K562 (cell line): Measurements from ENCODE around the gene RRBP1. TPM values are rescaled to one million over a fixed set of nuclear protein-coding genes. Genes with fewer than 3 reads are reported as not detected.

Experiments
- ATAC-seq: fragments of 200-7000 bp; cut with Tn5 transposase; 3 replicates; pipeline ENCODE4 v1.9.1; 2020; ENCODE audit warnings: moderate library complexity
- BruUV-seq: library from RNA; stranded (reverse); fragments of 400-500 nt; replicated peaks from 2 replicates; lab custom pipeline; 2021; lab: Mats Ljungman, UMichigan
- CTCF ChIA-PET: fragments of 300-600 bp; formaldehyde crosslinking; extraction: SDS; loops from one replicate; lab custom pipeline; 2021; ENCODE audit warnings: low intra/inter-chr PET ratio; lab: Yijun Ruan, JAX
- POLR2A ChIA-PET: fragments of 300-600, 350-650 bp; sonication (Branson Sonifier 250); formaldehyde crosslinking; extraction: SDS; loops from one replicate; lab custom pipeline; 2021; ENCODE audit warnings: antibody characterized with exemption, inconsistent platforms; lab: Yijun Ruan, JAX
- DNase-seq, 4 experiments: peaks; one replicate each; pipeline versions ENCODE4 v3.0.0 to v3.0.0-alpha.2; 2011 to 2018; ENCODE audit warnings: low spot score in 3 of 4, mixed read lengths in 3 of 4; ENCODE audit errors: extremely low read depth in 1 of 4
- FAIRE-seq: peaks from 2 replicates; lab custom pipeline; 2011; peaks lifted over from hg19 to GRCh38; lab: Jason Lieb, UNC
- H2AFZ ChIP-seq: 2 replicates; pipeline ENCODE4 v1.6.0; 2011; ENCODE audit warnings: low read depth, low read length, control low read depth, inconsistent platforms
- H3K27ac ChIP-seq: fragments of 200-600 bp; 3 replicates; pipeline ENCODE4 v1.8.0; 2011; ENCODE audit warnings: low read depth, mild to moderate bottlenecking, control low read depth, inconsistent platforms, low read length, moderate library complexity, mixed read lengths; ENCODE audit errors: extremely low read depth
- H3K27me3 ChIP-seq, 2 experiments: fragments of 300-600 bp in 1 of 2; 2 replicates in 1 of 2; 3 replicates in 1 of 2; pipeline versions ENCODE4 v1.6.0 to v1.8.0; 2011; ENCODE audit warnings: inconsistent platforms in 2 of 2, low read length in 2 of 2, mild to moderate bottlenecking in 1 of 2, mixed read lengths in 1 of 2, moderate library complexity in 1 of 2; ENCODE audit not compliant: control insufficient read depth in 2 of 2, insufficient read depth in 2 of 2
- H3K36me3 ChIP-seq: fragments of 300-600 bp; 3 replicates; pipeline ENCODE4 v1.8.0; 2011; ENCODE audit warnings: mild to moderate bottlenecking, low read length, inconsistent platforms; ENCODE audit not compliant: control insufficient read depth, insufficient read depth
- H3K4me1 ChIP-seq, 2 experiments: fragments of 200-600 bp in 1 of 2; replicated peaks in 1 of 2; 2 replicates in 1 of 2; 3 replicates in 1 of 2; pipeline versions ENCODE4 v1.5.1 to v1.8.0; 2011; ENCODE audit warnings: inconsistent platforms in 2 of 2, low read length in 2 of 2, mild to moderate bottlenecking in 1 of 2, mixed read lengths in 1 of 2, moderate library complexity in 1 of 2; ENCODE audit not compliant: control insufficient read depth in 2 of 2, insufficient read depth in 2 of 2
- H3K4me2 ChIP-seq: 2 replicates; pipeline ENCODE4 v1.6.1; 2011; ENCODE audit warnings: low read length, control low read depth, inconsistent platforms, mixed read lengths; ENCODE audit not compliant: insufficient read depth
- H3K4me3 ChIP-seq: fragments of 200-600 bp; sonication (generic), shearing (Covaris generic); 2 replicates; pipeline ENCODE4 v1.5.1; 2016; ENCODE audit warnings: control low read depth, inconsistent platforms
- H3K79me2 ChIP-seq: fragments of 200-600 bp; 3 replicates; pipeline ENCODE4 v1.8.0; 2011; ENCODE audit warnings: low read length, inconsistent platforms; ENCODE audit not compliant: control insufficient read depth, insufficient read depth
- H3K9ac ChIP-seq, 2 experiments: 2 replicates each; pipeline versions ENCODE4 v1.6.0 to v1.6.1; 2011; ENCODE audit warnings: low read depth in 2 of 2, low read length in 2 of 2, control low read depth in 1 of 2, inconsistent platforms in 1 of 2, mild to moderate bottlenecking in 1 of 2, mixed read lengths in 1 of 2; ENCODE audit not compliant: insufficient read depth in 1 of 2
- H3K9me1 ChIP-seq: one replicate; pipeline ENCODE4 v1.6.0; 2011; ENCODE audit warnings: inconsistent platforms, mild to moderate bottlenecking, low read length, moderate library complexity; ENCODE audit not compliant: control insufficient read depth, insufficient read depth
- H3K9me3 ChIP-seq: replicated peaks from 2 replicates; pipeline ENCODE4 v1.5.1; 2011; ENCODE audit warnings: low read depth, low read length, inconsistent platforms; ENCODE audit not compliant: control insufficient read depth, insufficient read depth
- H4K20me1 ChIP-seq: replicated peaks from 2 replicates; pipeline ENCODE4 v1.6.1; 2011; ENCODE audit warnings: low read length, inconsistent platforms, mixed read lengths; ENCODE audit not compliant: control insufficient read depth, insufficient read depth
- BRD4 ChIP-seq: fragments of 200-600 bp; sonication (generic); IDR thresholded peaks from 2 replicates; pipeline ENCODE4 v1.6.1; 2017; ENCODE audit warnings: inconsistent platforms
- DLX4 ChIP-seq: fragments of 250-450 bp; sonication (Bioruptor Pico); IDR thresholded peaks from 2 replicates; pipeline ENCODE4 v1.6.1; 2021; ENCODE audit warnings: mild to moderate bottlenecking
- ESRRA ChIP-seq: fragments of 450-650 bp; IDR thresholded peaks from 2 replicates; pipeline ENCODE4 v1.6.1; 2014; ENCODE audit warnings: low read depth, mild to moderate bottlenecking, moderate library complexity, borderline replicate concordance
- HNRNPUL1 ChIP-seq: fragments of 200-400 bp; formaldehyde crosslinking; IDR thresholded peaks from 2 replicates; pipeline ENCODE4 v1.6.1; 2017; ENCODE audit warnings: low read length
- PHB2 ChIP-seq: fragments of 450-650 bp; IDR thresholded peaks from 2 replicates; pipeline ENCODE4 v1.6.1; 2017; ENCODE audit warnings: low read depth
- XRCC3 ChIP-seq: fragments of 450-650 bp; IDR thresholded peaks from 2 replicates; pipeline ENCODE4 v1.6.1; 2017; ENCODE audit warnings: mild to moderate bottlenecking, moderate library complexity
- ZC3H11A ChIP-seq: IDR thresholded peaks from 2 replicates; pipeline ENCODE4 v1.6.1; 2012; ENCODE audit warnings: low read depth, low read length, improper control_type of control experiment
- ZNF644 ChIP-seq: fragments of 200-800 bp; sonication (Bioruptor generic); IDR thresholded peaks from 2 replicates; pipeline ENCODE4 v1.6.1; 2016; ENCODE audit warnings: low read depth, missing genetic modification characterization, missing compliant biosample characterization
- ZNF717 ChIP-seq: fragments of 250-450 bp; sonication (Bioruptor Pico); IDR thresholded peaks from 2 replicates; pipeline ENCODE4 v1.5.0; 2021
- WGBS: fragments of 100-300 bp; shearing (Covaris generic); methylation state at CpG from one replicate; pipeline ENCODE4 v1.1.6; 2016; ENCODE audit warnings: low coverage, mixed read lengths; ENCODE audit not compliant: insufficient coverage; ENCODE audit errors: missing lambda C conversion rate; 5-methylcytosine and 5-hydroxymethylcytosine counted together
- in situ Hi-C: fragments of 300-500 bp; cut with MboI; formaldehyde crosslinking; loops from 4 replicates; pipeline ENCODE4 v1.15.0; 2018; ENCODE audit warnings: inconsistent platforms, mixed read lengths
- intact Hi-C: fragments of 100-400 bp; cut with micrococcal nuclease; formaldehyde crosslinking; loops from 2 replicates; pipeline ENCODE4 v1.14.2; 2022
- polyA plus RNA-seq, 8 experiments: library from polyadenylated mRNA; depleted of rRNA in 4 of 8; stranded (reverse) in 5 of 8; unstranded in 3 of 8; fragments of >200 nt; fragmentation: Nextera tagmentation in 2 of 8; fragmentation: Illumina TruSeq in 1 of 8; extraction: Ambion mirVana in 2 of 8; extraction: Trizol in 1 of 8; gene quantifications; 2 replicates each; pipeline versions ENCODE4 v1.2.1 to v1.2.3, GENCODE V29; 2011 to 2014; ENCODE audit warnings: inconsistent platforms in 1 of 8, missing spikeins in 1 of 8
- total RNA-seq, 7 experiments: library from RNA; depleted of rRNA in 6 of 7; stranded (reverse); fragments of >200 nt in 6 of 7; fragmentation: Illumina TruSeq in 2 of 7; extraction: Trizol in 2 of 7; gene quantifications; 2 replicates each; pipeline versions ENCODE4 v1.2.1 to v1.2.3, GENCODE V29; 2011 to 2021; ENCODE audit warnings: low replicate concordance in 1 of 7
- TF ChIP-seq, protein P1 (sequence below): fragments of 450-650 bp; formaldehyde crosslinking; conservative IDR thresholded peaks from 2 replicates; pipeline ENCODE4 v1.4.0; 2022; ENCODE audit warnings: mild to moderate bottlenecking, missing genetic modification characterization
- TF ChIP-seq, protein P2 (sequence below): sonication (generic); formaldehyde crosslinking; IDR thresholded peaks from 2 replicates; pipeline ENCODE4 v1.4.0; 2020; ENCODE audit warnings: mild to moderate bottlenecking, missing genetic modification reagents
- TF ChIP-seq, protein P3 (sequence below), 2 experiments: fragments of 450-650 bp; conservative IDR thresholded peaks; 2 replicates each; pipeline ENCODE4 v1.6.1; 2017; ENCODE audit warnings: mild to moderate bottlenecking in 2 of 2, moderate library complexity in 2 of 2

Gene RRBP1
- total and polyA plus RNA-seq, 9 of the 15 experiments (the other 6 are each of a cell fraction or from before 2014, with no cell fraction given): 0.84 to 32.0 (median 17.6) TPM

DNA sequence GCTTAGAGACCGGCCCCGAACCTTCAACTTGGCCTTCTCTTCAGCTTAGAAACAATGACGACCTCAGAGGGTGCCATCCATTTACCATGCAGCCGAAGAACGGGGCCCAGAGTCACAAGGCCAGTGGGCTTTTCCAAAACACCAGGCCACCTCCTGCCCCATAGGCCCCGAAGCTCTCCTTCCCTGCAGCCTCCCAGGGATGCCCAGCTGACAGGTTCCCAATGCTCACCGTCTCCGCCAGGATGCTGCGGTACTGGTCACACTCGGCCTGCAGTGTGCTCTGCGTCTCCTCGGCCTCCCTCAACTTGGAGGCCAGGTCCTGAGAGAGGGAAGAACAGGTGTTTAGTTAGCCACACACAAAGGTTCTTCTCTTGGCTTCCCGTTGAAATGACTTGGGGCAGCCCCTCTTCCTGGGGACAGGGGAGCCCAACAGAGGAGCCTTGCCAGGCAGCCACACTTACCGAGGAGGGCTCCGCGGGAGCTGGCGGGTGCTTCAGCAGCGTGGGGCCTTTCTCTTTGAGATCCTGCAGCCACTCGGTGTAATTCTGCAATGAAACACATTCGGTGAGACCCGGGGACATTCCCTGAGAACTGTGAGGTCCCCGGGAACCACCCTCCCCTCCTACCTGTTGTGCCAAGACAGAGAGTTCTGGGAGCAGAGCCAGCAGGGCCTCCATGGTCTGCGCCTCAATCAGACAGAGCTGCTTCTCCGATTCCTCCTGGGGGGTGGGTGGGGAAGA lies 60.6 kb downstream of the RRBP1 start:
- no peaks in the 10 kb centered on the region; a peak in 1 of 5 replicates for H3K4me1 ChIP-seq
- CTCF ChIA-PET: no interaction called here

More for the DNA sequence above, 60.6 kb downstream of the RRBP1 start:
- ATAC-seq (no peak), DNase-seq (no peak)
- no peak overlapping the region for H3K4me3 ChIP-seq
- in situ Hi-C loops: no loop called here
- BruUV-seq: no TSS peak
- H3K79me2 ChIP-seq: no peaks in the 10 kb centered on the region
- intact Hi-C loops: no loop called here
- no peak overlapping the region; a peak in 1 of 4 replicates for H3K9ac ChIP-seq
- H3K36me3 ChIP-seq: peaks cover 29% of the 10 kb centered on the region; the same call in 1 of the 3 replicates
- H3K27me3 ChIP-seq: no peaks in the 10 kb centered on the region
- no peaks in the 10 kb centered on the region for H3K9me3 ChIP-seq
- H3K9me1 ChIP-seq: no peaks in the 10 kb centered on the region
- POLR2A ChIA-PET: no interaction called here
- H4K20me1 ChIP-seq: no peaks in the 10 kb centered on the region
- no peak overlapping the region for H3K27ac ChIP-seq
- 79% methylated on average over 10 of the region's 24 CpGs for WGBS
- TF ChIP-seq DLX4: no peak
- TF ChIP-seq ZC3H11A: no peak
- TF ChIP-seq ESRRA: no peak
- no peak for TF ChIP-seq PHB2
- TF ChIP-seq, protein P1, sequence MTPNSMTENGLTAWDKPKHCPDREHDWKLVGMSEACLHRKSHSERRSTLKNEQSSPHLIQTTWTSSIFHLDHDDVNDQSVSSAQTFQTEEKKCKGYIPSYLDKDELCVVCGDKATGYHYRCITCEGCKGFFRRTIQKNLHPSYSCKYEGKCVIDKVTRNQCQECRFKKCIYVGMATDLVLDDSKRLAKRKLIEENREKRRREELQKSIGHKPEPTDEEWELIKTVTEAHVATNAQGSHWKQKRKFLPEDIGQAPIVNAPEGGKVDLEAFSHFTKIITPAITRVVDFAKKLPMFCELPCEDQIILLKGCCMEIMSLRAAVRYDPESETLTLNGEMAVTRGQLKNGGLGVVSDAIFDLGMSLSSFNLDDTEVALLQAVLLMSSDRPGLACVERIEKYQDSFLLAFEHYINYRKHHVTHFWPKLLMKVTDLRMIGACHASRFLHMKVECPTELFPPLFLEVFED (CRISPR knock-in tag): no peak
- TF ChIP-seq ZNF717 (CRISPR knock-in tag): no peak
- no peak for TF ChIP-seq BRD4
- no peak for TF ChIP-seq HNRNPUL1
- TF ChIP-seq ZNF644 (tag): no peak
- TF ChIP-seq, protein P2, sequence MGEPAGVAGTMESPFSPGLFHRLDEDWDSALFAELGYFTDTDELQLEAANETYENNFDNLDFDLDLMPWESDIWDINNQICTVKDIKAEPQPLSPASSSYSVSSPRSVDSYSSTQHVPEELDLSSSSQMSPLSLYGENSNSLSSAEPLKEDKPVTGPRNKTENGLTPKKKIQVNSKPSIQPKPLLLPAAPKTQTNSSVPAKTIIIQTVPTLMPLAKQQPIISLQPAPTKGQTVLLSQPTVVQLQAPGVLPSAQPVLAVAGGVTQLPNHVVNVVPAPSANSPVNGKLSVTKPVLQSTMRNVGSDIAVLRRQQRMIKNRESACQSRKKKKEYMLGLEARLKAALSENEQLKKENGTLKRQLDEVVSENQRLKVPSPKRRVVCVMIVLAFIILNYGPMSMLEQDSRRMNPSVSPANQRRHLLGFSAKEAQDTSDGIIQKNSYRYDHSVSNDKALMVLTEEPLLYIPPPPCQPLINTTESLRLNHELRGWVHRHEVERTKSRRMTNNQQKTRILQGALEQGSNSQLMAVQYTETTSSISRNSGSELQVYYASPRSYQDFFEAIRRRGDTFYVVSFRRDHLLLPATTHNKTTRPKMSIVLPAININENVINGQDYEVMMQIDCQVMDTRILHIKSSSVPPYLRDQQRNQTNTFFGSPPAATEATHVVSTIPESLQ (CRISPR knock-in tag): no peak
- TF ChIP-seq, protein P3, sequence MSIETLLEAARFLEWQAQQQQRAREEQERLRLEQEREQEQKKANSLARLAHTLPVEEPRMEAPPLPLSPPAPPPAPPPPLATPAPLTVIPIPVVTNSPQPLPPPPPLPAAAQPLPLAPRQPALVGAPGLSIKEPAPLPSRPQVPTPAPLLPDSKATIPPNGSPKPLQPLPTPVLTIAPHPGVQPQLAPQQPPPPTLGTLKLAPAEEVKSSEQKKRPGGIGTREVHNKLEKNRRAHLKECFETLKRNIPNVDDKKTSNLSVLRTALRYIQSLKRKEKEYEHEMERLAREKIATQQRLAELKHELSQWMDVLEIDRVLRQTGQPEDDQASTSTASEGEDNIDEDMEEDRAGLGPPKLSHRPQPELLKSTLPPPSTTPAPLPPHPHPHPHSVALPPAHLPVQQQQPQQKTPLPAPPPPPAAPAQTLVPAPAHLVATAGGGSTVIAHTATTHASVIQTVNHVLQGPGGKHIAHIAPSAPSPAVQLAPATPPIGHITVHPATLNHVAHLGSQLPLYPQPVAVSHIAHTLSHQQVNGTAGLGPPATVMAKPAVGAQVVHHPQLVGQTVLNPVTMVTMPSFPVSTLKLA (conservative IDR thresholded peaks at IDR 0.05): no peak
- TF ChIP-seq XRCC3: no peak
- TF ChIP-seq, all 486 proteins: peak for 0
- H3K4me2 ChIP-seq: no peak overlapping the region
- no peak overlapping the region for H2AFZ ChIP-seq
- FAIRE-seq: no peak
